Calu3 (cell line): ENCODE data around the gene MAPRE3. TPM values are rescaled to one million over a fixed set of nuclear protein-coding genes. Genes with fewer than 3 reads are reported as not detected.

Experiments
- BruUV-seq: library from RNA; stranded (reverse); fragments of 400-500 nt; replicated peaks from 2 replicates; lab custom pipeline; 2021; lab: Mats Ljungman, UMichigan
- CTCF ChIA-PET: fragments of 300-600 bp; sonication (Branson Sonifier 250); formaldehyde crosslinking; loops from one replicate; lab custom pipeline; 2022; ENCODE audit warnings: antibody characterized with exemption; lab: Charles Lee
- DNase-seq: peaks from one replicate; pipeline ENCODE4 v3.0.0; 2022
- H3K27ac Mint-ChIP-seq: one replicate; pipeline ENCODE4 v1.8.0; 2022; ENCODE audit warnings: mixed read lengths; ENCODE audit not compliant: unreplicated experiment
- H3K27me3 Mint-ChIP-seq: one replicate; pipeline ENCODE4 v1.8.0; 2022; ENCODE audit warnings: mixed read lengths; ENCODE audit not compliant: unreplicated experiment
- H3K36me3 Mint-ChIP-seq: one replicate; pipeline ENCODE4 v1.8.0; 2022; ENCODE audit warnings: mild to moderate bottlenecking, moderate library complexity, mixed read lengths; ENCODE audit not compliant: insufficient read depth, unreplicated experiment
- H3K4me1 Mint-ChIP-seq: one replicate; pipeline ENCODE4 v1.8.0; 2022; ENCODE audit warnings: mild to moderate bottlenecking, low read depth, mixed read lengths; ENCODE audit not compliant: unreplicated experiment
- H3K4me3 Mint-ChIP-seq: one replicate; pipeline ENCODE4 v1.8.0; 2022; ENCODE audit warnings: mild to moderate bottlenecking, low read depth, moderate library complexity, mixed read lengths; ENCODE audit not compliant: unreplicated experiment
- H3K9me3 Mint-ChIP-seq: one replicate; pipeline ENCODE4 v1.8.0; 2022; ENCODE audit warnings: low read depth, mixed read lengths; ENCODE audit not compliant: unreplicated experiment
- intact Hi-C: fragments of 100-400 bp; cut with micrococcal nuclease; formaldehyde crosslinking; loops from one replicate; pipeline ENCODE4 v1.10.0; 2022; ENCODE audit not compliant: unreplicated experiment
- total RNA-seq: library from RNA; stranded (reverse); gene quantifications from 2 replicates; pipeline ENCODE4 v1.2.3, GENCODE V29; 2022
- TF ChIP-seq, protein P1 (sequence below): fragments of 200-600 bp; IDR thresholded peaks from one replicate; pipeline ENCODE4 v1.8.0; 2022; ENCODE audit warnings: antibody characterized with exemption; ENCODE audit not compliant: unreplicated experiment

The MAPRE3 gene
- total RNA-seq, 1 experiment from 2014 or later: 11.1 TPM

DNA sequence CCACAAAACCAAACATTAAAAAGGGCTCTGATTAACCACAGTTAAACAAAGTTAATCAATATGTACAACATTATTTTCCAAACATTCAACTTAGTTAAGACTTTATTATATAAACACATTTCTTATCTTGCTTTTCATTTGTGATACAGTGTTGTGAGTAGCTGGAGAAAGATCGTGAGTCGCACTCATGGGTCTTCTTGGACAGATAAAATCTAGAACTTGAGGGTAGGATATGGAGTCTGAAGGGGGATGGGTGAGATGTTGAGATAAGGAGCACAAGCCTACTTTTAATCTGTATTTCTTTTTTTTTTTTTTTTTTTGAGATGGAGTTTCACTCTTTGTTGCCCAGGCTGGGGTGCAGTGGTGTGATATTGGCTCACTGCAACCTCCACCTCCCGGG, 39.7 kb downstream of the MAPRE3 start:
- H3K4me1 Mint-ChIP-seq: peaks cover 30% of the 10 kb centered on the region
- no peaks in the 10 kb centered on the region for H3K9me3 Mint-ChIP-seq
- DNase-seq: no peak
- peaks cover 10% of the 10 kb centered on the region for H3K36me3 Mint-ChIP-seq
- CTCF ChIA-PET: interaction anchor here (0.6 to 3.0 kb wide), 3 partner anchors 48 to 164 kb away, joined by 3 to 22 read pairs (median 9); no protein-coding TSS in a partner anchor
- TF ChIP-seq, protein P1, sequence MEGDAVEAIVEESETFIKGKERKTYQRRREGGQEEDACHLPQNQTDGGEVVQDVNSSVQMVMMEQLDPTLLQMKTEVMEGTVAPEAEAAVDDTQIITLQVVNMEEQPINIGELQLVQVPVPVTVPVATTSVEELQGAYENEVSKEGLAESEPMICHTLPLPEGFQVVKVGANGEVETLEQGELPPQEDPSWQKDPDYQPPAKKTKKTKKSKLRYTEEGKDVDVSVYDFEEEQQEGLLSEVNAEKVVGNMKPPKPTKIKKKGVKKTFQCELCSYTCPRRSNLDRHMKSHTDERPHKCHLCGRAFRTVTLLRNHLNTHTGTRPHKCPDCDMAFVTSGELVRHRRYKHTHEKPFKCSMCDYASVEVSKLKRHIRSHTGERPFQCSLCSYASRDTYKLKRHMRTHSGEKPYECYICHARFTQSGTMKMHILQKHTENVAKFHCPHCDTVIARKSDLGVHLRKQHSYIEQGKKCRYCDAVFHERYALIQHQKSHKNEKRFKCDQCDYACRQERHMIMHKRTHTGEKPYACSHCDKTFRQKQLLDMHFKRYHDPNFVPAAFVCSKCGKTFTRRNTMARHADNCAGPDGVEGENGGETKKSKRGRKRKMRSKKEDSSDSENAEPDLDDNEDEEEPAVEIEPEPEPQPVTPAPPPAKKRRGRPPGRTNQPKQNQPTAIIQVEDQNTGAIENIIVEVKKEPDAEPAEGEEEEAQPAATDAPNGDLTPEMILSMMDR: no peak
- intact Hi-C loops: loop anchor here (5.0 kb wide), 1 partner anchor 33 kb away; no protein-coding TSS in a partner anchor
- H3K4me3 Mint-ChIP-seq: no peak overlapping the region
- no peaks in the 10 kb centered on the region for H3K27me3 Mint-ChIP-seq
- H3K27ac Mint-ChIP-seq: peak overlapping the region; percentile 67
- no TSS peak for BruUV-seq

DNA sequence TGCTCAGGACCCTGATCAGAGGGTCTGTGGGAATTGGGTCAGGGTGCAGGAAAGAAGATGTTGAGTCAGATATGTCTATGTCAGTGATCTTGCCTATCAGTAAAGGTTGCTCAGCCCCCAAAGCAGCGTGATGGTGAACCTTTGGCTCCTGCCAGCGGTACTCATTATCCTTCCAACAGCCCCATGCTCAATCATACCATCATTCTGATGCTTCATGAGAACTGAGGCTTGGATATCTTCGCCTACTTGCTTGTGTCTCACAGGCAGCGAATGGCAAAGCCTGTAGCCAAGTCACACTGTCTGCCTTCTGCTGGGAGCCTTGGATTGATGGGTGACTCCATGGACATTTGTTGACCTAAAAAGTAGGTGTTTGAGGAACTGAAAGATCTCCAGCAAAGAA, 43.3 kb downstream of the MAPRE3 start:
- intact Hi-C loops: loop anchor here (5.0 kb wide), 1 partner anchor 36 kb away; no protein-coding TSS in a partner anchor
- no peak for DNase-seq
- peaks cover 10% of the 10 kb centered on the region for H3K36me3 Mint-ChIP-seq
- H3K9me3 Mint-ChIP-seq: no peaks in the 10 kb centered on the region
- no peak overlapping the region for H3K4me3 Mint-ChIP-seq
- TF ChIP-seq, protein P1: no peak
- no peak overlapping the region for H3K27ac Mint-ChIP-seq
- no peaks in the 10 kb centered on the region for H3K27me3 Mint-ChIP-seq
- no TSS peak for BruUV-seq
- H3K4me1 Mint-ChIP-seq: peaks cover 36% of the 10 kb centered on the region
- CTCF ChIA-PET: no interaction called here

DNA sequence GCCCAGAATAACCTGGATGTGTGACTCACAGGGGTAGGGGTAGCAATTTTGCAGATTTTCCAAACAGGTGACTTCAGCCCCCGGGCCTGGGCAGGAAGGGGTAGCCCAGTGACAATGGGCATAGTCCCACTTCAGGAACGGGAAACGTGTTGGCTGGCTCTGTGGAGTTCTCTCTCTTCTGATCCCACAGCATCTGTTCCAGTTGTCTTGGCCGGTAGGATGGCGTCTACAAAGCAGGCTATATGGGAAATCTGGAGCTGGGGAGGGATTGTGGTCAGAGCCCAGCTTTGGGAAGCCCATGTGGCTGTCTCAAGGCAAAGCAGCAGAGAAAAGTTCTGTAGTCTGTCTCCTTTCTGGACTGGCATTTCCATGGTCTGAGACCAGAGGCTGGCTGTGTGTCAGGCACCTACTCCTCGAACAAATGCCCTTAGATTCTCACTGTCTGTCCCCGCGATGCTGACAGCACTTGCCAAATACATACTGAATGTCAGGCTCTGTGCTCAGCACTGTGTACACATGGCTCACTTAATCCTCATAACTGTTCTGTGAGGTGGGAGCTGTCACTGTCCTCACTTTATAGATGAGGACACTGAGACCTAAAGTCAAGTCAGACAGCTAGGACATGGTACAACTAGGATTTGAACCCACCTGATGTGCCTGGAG, 44.5 kb downstream of the MAPRE3 start:
- Mint-ChIP-seq H3K4me3 (no peak overlapping the region), H3K4me1 (peaks cover 34% of the 10 kb centered on the region), H3K27me3 (no peaks in the 10 kb centered on the region), H3K27ac (peak overlapping the region; percentile 53), H3K9me3 (no peaks in the 10 kb centered on the region), H3K36me3 (peaks cover 7% of the 10 kb centered on the region)
- BruUV-seq: no TSS peak
- TF ChIP-seq, protein P1: no peak
- intact Hi-C loops: loop anchor here (5.0 kb wide), 2 partner anchors 38 to 168 kb away; partner anchors contain the start of gene DPYSL5
- DNase-seq: no peak
- CTCF ChIA-PET: interaction anchor here (2.7 to 4.4 kb wide), 2 partner anchors 53 to 169 kb away, joined by 34 to 144 read pairs; no protein-coding TSS in a partner anchor

DNA sequence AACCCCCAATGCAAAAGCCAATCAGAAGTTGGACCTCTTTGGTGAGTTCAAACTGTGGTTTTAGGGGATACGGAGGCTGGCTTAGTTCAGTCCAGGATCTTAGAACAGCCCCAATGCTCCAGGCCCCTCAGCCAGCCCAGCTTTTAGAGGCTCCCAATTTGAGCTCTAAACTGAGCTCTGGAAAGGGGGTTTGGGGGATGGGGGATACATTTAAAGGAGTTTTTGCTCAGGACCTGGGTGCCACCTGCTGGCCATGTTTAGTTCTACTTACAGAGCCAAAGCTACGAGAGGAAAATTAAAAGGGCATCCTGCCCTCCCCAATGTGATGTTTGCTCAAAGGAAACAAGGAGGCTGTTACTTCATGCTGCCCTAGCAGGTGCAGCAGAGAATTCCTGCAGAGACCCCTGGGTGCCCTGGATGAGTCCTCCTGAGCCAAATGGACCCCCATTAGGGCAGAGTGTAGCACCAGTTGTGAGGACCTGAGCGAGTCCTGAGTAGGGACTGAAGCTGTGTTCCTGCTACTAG, 46.4 kb downstream of the MAPRE3 start:
- no peaks in the 10 kb centered on the region for H3K9me3 Mint-ChIP-seq
- intact Hi-C loops: loop anchor here (1.0 to 5.0 kb wide), 2 partner anchors 56 to 170 kb away; partner anchors contain the start of gene DPYSL5
- TF ChIP-seq, protein P1: peak; percentile 83
- no TSS peak for BruUV-seq
- CTCF ChIA-PET: interaction anchor here (0.6 to 4.4 kb wide), 15 partner anchors 17 to 232 kb away, joined by 3 to 144 read pairs (median 5); partner anchors contain the start of genes DPYSL5 and KHK
- H3K4me1 Mint-ChIP-seq: peaks cover 37% of the 10 kb centered on the region
- no peak overlapping the region for H3K4me3 Mint-ChIP-seq
- H3K27ac Mint-ChIP-seq: no peak overlapping the region
- H3K36me3 Mint-ChIP-seq: peaks cover 12% of the 10 kb centered on the region
- H3K27me3 Mint-ChIP-seq: no peaks in the 10 kb centered on the region
- peak; percentile 70 for DNase-seq
